Dedifferentiated amniotic fluid mesenchymal stem cell (primary cell): ENCODE results near the gene INTS3.

Experiments
- DNase-seq: peaks from one replicate; pipeline ENCODE4 v3.0.0-alpha.2; 2016; ENCODE audit errors: extremely low spot score

Gene INTS3

DNA sequence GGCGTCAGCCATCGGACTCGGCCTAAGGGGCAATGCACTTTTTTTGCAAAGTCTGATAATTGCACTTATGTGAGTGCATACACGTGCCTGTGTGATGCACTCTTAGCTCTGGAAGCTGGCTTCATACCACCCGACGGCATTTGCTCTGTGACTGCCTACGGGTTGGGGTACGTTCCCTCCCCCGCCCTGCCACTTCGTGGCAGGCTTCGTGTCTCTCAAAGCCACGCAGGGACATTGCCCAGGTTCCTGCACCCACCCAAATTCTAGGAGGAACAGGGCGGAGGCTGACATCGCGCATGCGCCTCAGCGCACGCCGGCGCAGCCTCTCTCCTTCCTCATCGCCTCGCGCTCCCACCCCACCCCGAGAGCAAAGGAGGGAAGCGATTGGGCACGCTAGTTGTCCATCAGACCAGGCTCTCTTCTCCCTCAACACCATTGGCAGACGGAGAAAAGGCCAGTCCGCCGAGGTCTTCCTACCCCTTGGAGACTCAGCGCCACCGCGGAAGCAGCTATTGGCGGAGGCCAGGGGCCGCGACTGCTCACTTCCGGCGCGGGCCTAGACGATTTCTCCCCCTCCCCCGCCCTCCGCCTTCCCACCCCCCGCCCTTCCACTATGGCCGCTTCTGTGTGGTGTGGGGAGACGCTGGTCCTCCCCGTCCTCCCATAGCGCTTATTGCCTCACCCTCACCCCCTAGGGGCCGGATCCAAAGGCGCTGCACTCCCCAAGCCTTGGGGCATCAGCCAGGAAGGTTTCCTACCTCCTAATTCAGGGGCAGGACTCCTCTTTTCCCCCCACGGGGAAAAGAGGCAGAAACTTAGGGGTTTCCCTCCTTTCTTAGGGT is at the start of gene INTS3:
TSS of gene INTS3 (plus strand) at position 588 of the 842 bp plus-strand sequence. CDS start 585 bp downstream, outside the sequence.
- DNase-seq: peak; percentile 100

DNA sequence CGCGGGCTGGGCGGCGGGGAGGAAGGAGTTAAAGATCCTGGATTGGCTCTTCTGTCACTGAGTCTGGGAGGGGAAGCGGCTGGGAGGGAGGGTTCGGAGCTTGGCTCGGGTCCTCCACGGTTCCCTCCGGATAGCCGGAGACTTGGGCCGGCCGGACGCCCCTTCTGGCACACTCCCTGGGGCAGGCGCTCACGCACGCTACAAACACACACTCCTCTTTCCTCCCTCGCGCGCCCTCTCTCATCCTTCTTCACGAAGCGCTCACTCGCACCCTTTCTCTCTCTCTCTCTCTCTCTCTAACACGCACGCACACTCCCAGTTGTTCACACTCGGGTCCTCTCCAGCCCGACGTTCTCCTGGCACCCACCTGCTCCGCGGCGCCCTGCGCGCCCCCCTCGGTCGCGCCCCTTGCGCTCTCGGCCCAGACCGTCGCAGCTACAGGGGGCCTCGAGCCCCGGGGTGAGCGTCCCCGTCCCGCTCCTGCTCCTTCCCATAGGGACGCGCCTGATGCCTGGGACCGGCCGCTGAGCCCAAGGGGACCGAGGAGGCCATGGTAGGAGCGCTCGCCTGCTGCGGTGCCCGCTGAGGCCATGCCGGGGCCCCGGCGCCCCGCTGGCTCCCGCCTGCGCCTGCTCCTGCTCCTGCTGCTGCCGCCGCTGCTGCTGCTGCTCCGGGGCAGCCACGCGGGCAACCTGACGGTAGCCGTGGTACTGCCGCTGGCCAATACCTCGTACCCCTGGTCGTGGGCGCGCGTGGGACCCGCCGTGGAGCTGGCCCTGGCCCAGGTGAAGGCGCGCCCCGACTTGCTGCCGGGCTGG is 49.1 kb upstream of the INTS3 start, which contains the start of gene NPR1:
TSS of gene NPR1 (plus strand) at position 170 of the 818 bp plus-strand sequence. CDS start at position 591, 421 bp downstream.
- peak; percentile 17 for DNase-seq

- DNase-seq: no peak
Observed at GRCh38 chr1:153679337-153680119, 48.3 kb upstream of the INTS3 start.

DNA sequence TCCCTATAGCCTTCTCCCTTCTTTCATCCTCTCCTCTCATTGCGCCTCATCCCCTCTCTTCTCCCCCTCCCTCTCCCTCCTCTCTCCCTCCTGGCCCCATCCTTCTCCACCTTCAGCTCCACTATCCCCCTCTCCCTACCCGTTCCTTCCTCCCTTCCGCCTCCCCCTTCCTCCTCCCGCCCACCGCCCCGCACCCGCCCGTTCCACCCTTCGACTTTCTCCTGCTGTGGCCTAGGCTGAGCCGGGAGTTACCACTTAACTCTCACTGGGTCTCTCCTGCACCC is 47.8 kb upstream of the INTS3 start:
- no peak for DNase-seq

GRCh38 chr1:153682730-153683129 is 45.1 kb upstream of the INTS3 start:
- DNase-seq: no peak

- DNase-seq: no peak
Observed at GRCh38 chr1:153683854-153684253, 44.0 kb upstream of the INTS3 start.

GRCh38 chr1:153684892-153685291 is 43.0 kb upstream of the INTS3 start:
- DNase-seq: no peak

DNA sequence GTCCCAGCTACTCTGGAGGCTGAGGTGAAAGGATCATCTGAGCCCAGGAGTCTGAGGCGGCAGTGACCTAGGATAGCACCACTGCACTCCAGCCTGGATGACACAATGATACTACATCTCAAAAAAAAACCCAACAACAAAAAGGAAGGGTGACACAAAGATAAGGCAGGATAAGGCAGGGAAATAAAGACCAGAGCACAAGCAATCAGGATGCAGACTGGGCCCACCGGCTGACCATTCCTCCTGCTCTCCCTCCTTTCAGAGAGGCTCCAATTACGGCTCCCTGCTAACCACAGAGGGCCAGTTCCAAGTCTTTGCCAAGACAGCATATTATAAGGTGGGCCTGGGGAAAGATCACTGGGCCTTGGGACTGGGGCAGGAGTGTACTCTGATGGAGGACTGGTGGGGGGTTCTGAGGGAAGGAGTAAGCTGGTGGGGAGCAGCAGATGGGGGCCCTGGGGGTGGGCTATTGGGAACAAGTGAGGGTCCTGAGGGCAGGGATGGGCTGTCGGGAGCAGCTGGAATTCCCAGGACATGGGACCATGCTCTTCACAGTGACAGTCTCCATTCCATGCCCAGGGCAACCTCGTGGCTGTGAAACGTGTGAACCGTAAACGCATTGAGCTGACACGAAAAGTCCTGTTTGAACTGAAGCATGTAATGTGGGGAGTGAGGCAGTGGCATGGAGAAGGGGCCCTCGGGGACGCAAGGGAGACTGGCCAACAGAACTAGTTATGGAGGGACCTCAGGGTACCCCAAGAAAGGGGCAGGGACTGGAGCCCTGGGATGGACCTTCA is 42.1 kb upstream of the INTS3 start:
- no peak for DNase-seq

GRCh38 chr1:153687346-153688125 is 40.3 kb upstream of the INTS3 start:
- no peak for DNase-seq

GRCh38 chr1:153688276-153688675 is 39.6 kb upstream of the INTS3 start:
- DNase-seq: no peak

DNA sequence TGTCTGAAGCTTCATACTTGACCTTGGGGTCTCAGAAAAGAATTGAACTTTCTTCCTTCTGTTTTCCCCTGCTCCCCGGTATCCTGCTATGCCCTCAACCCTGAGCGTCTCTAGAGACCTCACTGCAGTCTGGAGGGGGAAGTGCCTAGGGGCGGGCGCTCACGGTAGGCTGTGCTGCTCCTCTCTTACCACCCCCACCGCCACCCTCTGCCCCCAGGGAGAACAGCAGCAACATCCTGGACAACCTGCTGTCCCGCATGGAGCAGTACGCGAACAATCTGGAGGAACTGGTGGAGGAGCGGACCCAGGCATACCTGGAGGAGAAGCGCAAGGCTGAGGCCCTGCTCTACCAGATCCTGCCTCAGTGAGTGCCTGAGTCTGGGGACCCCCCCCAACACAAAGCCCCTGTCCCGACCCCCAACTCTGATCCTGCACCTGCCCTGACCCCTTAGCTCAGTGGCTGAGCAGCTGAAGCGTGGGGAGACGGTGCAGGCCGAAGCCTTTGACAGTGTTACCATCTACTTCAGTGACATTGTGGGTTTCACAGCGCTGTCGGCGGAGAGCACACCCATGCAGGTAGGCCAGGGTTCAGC is 39.0 kb upstream of the INTS3 start:
- no peak for DNase-seq

DNA sequence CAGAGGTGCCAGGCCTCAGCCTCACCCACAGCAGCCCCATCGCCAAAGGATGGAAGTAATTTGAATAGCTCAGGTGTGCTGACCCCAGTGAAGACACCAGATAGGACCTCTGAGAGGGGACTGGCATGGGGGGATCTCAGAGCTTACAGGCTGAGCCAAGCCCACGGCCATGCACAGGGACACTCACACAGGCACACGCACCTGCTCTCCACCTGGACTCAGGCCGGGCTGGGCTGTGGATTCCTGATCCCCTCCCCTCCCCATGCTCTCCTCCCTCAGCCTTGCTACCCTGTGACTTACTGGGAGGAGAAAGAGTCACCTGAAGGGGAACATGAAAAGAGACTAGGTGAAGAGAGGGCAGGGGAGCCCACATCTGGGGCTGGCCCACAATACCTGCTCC is 34.4 kb upstream of the INTS3 start:
- no peak for DNase-seq

DNA sequence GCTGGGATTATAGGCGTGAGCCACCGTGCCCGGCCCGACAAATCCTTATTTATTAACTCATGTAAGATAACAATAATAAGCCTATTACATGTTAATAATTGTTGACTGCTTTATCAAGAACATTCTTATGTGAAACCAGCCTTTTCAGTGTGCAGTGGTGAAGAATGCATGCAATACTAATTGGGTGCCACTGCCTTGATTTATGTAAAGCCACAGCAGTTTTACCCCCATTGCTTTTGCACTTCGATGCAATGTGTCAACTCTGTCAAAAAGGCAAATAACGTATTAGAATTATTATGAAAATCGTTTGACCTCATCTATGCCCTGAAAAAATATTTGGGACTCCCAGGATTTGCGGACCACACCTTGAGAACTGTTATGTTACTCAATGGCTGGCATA is 31.1 kb upstream of the INTS3 start:
- DNase-seq: no peak

DNA sequence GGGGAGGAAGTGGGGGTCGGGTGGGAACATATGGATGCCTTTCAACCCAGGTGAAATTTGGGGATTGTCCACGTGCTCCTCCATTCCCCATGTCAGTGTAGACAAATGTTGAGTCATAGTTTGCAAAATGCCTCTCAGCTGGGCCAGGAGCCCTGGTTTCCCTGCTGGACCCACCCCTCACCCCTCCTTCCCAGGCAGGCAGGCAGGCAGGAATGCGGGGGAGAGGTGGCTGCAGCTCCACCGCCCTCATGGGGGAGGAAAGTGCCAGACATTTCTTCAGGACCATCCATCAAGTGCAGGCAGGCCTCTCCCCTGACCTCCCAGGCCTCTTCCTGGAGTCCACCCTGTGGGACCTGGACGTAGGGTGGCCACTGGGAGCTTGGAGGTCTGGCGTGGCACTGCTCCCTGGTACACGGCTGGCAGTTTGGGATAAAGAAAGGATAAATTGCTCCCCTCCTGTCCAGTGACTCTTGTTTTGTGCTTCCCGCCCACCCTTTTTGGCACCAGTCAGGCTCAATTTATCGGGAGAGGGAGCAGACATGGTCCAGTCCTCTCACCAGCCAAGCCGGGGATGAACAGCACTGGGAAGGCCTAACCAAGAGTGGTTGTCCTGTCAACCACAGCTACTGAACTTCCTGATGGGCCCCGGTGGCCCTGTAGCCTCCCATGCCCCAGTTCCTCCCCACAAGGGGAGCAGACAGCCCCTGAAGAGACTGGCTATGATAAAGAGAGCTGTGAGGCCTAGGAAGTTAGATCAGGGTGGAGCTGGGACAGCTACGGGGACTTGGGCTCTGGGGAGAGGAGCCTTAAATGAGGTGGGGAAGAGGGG is 30.4 kb upstream of the INTS3 start:
- no peak for DNase-seq

DNA sequence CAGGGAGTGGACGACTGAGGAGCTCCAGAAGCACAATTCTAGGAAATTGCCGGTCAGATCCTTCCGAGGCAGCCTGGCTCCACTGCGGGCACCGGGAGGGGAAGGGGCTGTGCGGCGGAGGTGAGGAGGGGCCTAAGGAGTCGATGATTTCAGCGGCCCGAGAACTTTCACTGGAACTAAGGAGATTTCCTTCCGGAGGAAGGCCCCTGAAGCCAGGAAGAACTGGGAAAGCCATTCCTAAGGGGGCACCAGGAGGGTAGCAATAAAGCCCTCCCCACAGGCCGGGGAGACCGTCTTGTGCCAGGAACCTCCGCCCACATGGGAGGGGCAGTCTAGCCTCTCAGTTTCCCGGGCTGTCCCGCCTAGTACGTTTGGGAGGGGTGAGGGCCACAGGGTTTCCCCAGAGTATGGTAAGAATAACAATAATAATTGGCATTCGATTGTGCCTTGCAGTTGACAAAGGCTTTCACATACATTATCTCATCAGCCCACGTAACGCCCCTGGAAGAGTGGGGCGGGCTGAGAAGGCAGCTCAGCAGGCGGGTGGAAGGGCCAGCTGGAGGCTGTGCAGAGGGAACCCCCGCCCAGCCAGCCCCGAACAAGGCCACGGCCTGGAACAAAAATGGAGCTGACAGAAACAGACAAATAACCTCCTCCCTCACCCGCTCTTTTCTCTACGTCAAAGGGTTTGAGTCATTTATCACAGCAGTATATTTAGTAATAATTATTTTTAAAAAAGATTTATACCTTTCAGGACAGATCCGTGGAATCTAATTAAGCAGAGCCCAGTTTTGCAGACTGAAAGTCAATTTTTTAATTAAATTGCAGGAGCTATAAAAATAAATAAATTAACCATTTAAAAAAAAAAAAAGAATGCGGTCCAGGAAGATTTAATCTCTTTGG is 29.6 kb upstream of the INTS3 start:
- no peak for DNase-seq

DNA sequence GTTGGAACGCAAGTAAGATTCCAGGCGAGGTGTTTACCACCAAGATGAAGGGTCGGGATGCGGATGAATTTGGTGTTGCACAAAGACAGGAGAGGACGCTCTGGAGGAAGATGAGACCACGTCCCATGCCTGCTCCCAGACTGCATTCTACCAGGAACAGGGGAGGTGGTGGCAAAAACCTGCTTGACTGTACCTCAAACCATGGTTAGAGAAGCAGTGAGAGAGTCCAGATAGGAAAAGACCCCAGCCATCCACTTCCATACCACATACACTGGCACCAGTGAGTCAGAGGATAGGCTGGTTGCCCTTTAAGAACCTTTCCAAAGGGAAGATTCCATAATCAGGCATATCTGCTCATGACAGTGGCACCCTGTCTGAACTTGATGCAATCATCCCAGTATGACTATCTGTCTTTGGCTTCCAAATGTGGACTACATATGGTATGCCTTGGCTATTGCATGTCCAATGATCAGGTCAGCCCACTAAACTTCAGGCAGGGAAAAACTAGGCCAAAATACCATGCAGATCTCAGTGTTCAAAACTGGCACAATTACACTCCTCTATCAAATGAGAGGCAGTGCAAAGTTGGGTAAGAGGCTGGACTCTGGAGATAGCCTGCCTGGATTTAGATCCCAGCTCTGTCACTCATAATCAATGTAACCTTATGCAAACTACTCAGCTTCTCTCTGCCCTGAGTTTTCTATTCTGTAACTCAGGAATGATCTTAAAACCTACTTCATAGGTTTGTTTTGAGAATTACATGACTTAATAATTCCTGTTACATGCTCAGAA is 28.7 kb upstream of the INTS3 start:
- DNase-seq: no peak

- no peak for DNase-seq
Observed at GRCh38 chr1:153699768-153700167, 28.1 kb upstream of the INTS3 start.
